Keratinocyte (primary cell): ENCODE measurements around the gene RBM39. TPM values are rescaled to one million over a fixed set of nuclear protein-coding genes. Genes with fewer than 3 reads are reported as not detected.

Source experiments
- DNase-seq: peaks from one replicate; pipeline ENCODE4 v3.0.0-alpha.2; 2011; ENCODE audit warnings: low read depth, missing footprints, low spot score
- FAIRE-seq: peaks from 2 replicates; lab custom pipeline; 2011; peaks lifted over from hg19 to GRCh38; lab: Jason Lieb, UNC
- H2AFZ ChIP-seq: 2 replicates; pipeline ENCODE4 v1.6.0; 2012; ENCODE audit warnings: low read length, control low read depth, inconsistent platforms; ENCODE audit not compliant: control insufficient read depth
- H3K27ac ChIP-seq: 2 replicates; pipeline ENCODE4 v1.5.1; 2011; ENCODE audit warnings: low read length; ENCODE audit not compliant: control insufficient read depth, insufficient read depth
- H3K27me3 ChIP-seq: 3 replicates; pipeline ENCODE4 v1.6.0; 2011; ENCODE audit warnings: low read length; ENCODE audit not compliant: control insufficient read depth, insufficient read depth; ENCODE audit errors: extremely low read depth
- H3K36me3 ChIP-seq, 2 experiments: 2 replicates in 1 of 2; 3 replicates in 1 of 2; pipeline ENCODE4 v1.5.1; 2011; ENCODE audit warnings: low read length in 2 of 2, mild to moderate bottlenecking in 1 of 2; ENCODE audit not compliant: control insufficient read depth in 2 of 2, insufficient read depth in 2 of 2; ENCODE audit errors: extremely low read depth in 1 of 2
- H3K4me1 ChIP-seq: 3 replicates; pipeline ENCODE4 v1.5.1; 2011; ENCODE audit warnings: low read length; ENCODE audit not compliant: control insufficient read depth, insufficient read depth; ENCODE audit errors: extremely low read depth
- H3K4me2 ChIP-seq: 3 replicates; pipeline ENCODE4 v1.6.0; 2011; ENCODE audit warnings: low read depth, low read length; ENCODE audit not compliant: control insufficient read depth, insufficient read depth; ENCODE audit errors: extremely low read depth
- H3K4me3 ChIP-seq, 3 experiments: fragments of 200-600 bp in 1 of 3; sonication (generic) in 1 of 3; 2 replicates in 2 of 3; 3 replicates in 1 of 3; pipeline ENCODE4 v1.5.1; 2011 to 2016; ENCODE audit warnings: low read length in 3 of 3, mild to moderate bottlenecking in 3 of 3, control low read depth in 2 of 3, inconsistent platforms in 1 of 3, low read depth in 1 of 3, mixed read lengths in 1 of 3, mixed run types in 1 of 3, moderate library complexity in 1 of 3; ENCODE audit not compliant: control insufficient read depth in 2 of 3, insufficient read depth in 2 of 3; ENCODE audit errors: extremely low read depth in 1 of 3
- H3K79me2 ChIP-seq: 2 replicates; pipeline ENCODE4 v1.6.0; 2012; ENCODE audit warnings: low read length; ENCODE audit not compliant: control insufficient read depth, insufficient read depth
- H3K9ac ChIP-seq: 3 replicates; pipeline ENCODE4 v1.6.0; 2011; ENCODE audit warnings: low read length; ENCODE audit not compliant: control insufficient read depth, insufficient read depth; ENCODE audit errors: extremely low read depth
- H3K9me1 ChIP-seq: 3 replicates; pipeline ENCODE4 v1.6.0; 2011; ENCODE audit warnings: low read length; ENCODE audit not compliant: control insufficient read depth, insufficient read depth; ENCODE audit errors: extremely low read depth
- H3K9me3 ChIP-seq: 2 replicates; pipeline ENCODE4 v1.5.1; 2012; ENCODE audit warnings: low read depth, low read length; ENCODE audit not compliant: control insufficient read depth
- H4K20me1 ChIP-seq: 3 replicates; pipeline ENCODE4 v1.6.0; 2011; ENCODE audit warnings: low read length; ENCODE audit not compliant: control insufficient read depth, insufficient read depth; ENCODE audit errors: extremely low read depth
- CTCF ChIP-seq, 3 experiments: IDR thresholded peaks in 1 of 3; conservative IDR thresholded peaks in 1 of 3; optimal IDR thresholded peaks in 1 of 3; 2 replicates in 2 of 3; 3 replicates in 1 of 3; pipeline versions ENCODE3 to v1.5.1; 2011; ENCODE audit warnings: low read length in 3 of 3, mild to moderate bottlenecking in 3 of 3, moderate library complexity in 2 of 3, control low read depth in 1 of 3, inconsistent platforms in 1 of 3; ENCODE audit not compliant: insufficient read depth in 2 of 3; ENCODE audit errors: extremely low read depth in 1 of 3
- EZH2 ChIP-seq: IDR thresholded peaks from one replicate; pipeline ENCODE4 v1.6.1; 2012; ENCODE audit warnings: inconsistent platforms, mild to moderate bottlenecking, low read length, moderate library complexity
- dilution Hi-C: fragments of 300-500 bp; cut with MboI; formaldehyde crosslinking; loops from one replicate; pipeline ENCODE4 v1.7.0; 2020; ENCODE audit warnings: low sequenced_read_pairs; ENCODE audit not compliant: extremely low pct_ligation_motif_present
- polyA plus RNA-seq, 5 experiments: library from polyadenylated mRNA; depleted of rRNA in 3 of 5; stranded (reverse) in 3 of 5; stranded (forward) in 1 of 5; unstranded in 1 of 5; fragments of >200 nt; gene quantifications; 1 replicate in 1 of 5; 2 replicates in 3 of 5; 3 replicates in 1 of 5; pipeline versions ENCODE4 v1.2.1 to v1.2.3, GENCODE V29; 2011 to 2012; ENCODE audit warnings: missing spikeins in 2 of 5, low read depth in 1 of 5, low replicate concordance in 1 of 5

Gene RBM39
- polyA plus RNA-seq, 1 donor (not counting 4 experiments of a cell fraction or from before 2014, with no cell fraction given) = 146 TPM

- peak overlapping the region; percentile 76 for H2AFZ ChIP-seq
- no peak for TF ChIP-seq EZH2
- no peak for TF ChIP-seq CTCF (optimal IDR thresholded peaks at IDR 0.05 in 1 of 3, IDR thresholded peaks at IDR 0.05 in 1 of 3, conservative IDR thresholded peaks at IDR 0.05 in 1 of 3; ENCODE audit: extremely low read depth in 1 of 3, insufficient read depth in 2 of 3, low read length in 3 of 3)
- DNase-seq = no peak
- H3K79me2 ChIP-seq = peaks cover 60% of the 10 kb centered on the region
- H3K27me3 ChIP-seq = no peaks in the 10 kb centered on the region
- H3K9ac ChIP-seq = peak overlapping the region; percentile 96
- H3K4me2 ChIP-seq = peak overlapping the region; percentile 99
- no peaks in the 10 kb centered on the region for H3K9me1 ChIP-seq
- peaks cover 36% of the 10 kb centered on the region for H3K4me1 ChIP-seq
- no peaks in the 10 kb centered on the region for H3K9me3 ChIP-seq
- no peak for FAIRE-seq
- peaks cover 26% of the 10 kb centered on the region for H4K20me1 ChIP-seq
- H3K4me3 ChIP-seq = peak overlapping the region; percentile 77 to 89 (median 77)
- dilution Hi-C loops = no loop called here
- H3K36me3 ChIP-seq = no peaks in the 10 kb centered on the region
- H3K27ac ChIP-seq = peak overlapping the region; percentile 92
Measured at GRCh38 chr20:35663516-35664465, 78.3 kb downstream of the RBM39 start.

- dilution Hi-C loops = no loop called here
- Histone ChIP-seq H3K27me3 (no peaks in the 10 kb centered on the region), H3K4me1 (peaks cover 36% of the 10 kb centered on the region), H3K9me3 (no peaks in the 10 kb centered on the region), H2AFZ (no peak overlapping the region), H4K20me1 (peaks cover 28% of the 10 kb centered on the region), H3K4me2 (peak overlapping the region; percentile 99), H3K79me2 (peaks cover 71% of the 10 kb centered on the region), H3K4me3 (peak overlapping the region; percentile 77 to 89 (median 77)), H3K9ac (peak overlapping the region; percentile 96), H3K9me1 (no peaks in the 10 kb centered on the region), H3K27ac (peak overlapping the region; percentile 92), H3K36me3 (no peaks in the 10 kb centered on the region)
- DNase-seq = no peak
- FAIRE-seq = no peak
- TF ChIP-seq CTCF (optimal IDR thresholded peaks at IDR 0.05 in 1 of 3, IDR thresholded peaks at IDR 0.05 in 1 of 3, conservative IDR thresholded peaks at IDR 0.05 in 1 of 3; ENCODE audit: extremely low read depth in 1 of 3, insufficient read depth in 2 of 3, low read length in 3 of 3) = no peak
- no peak for TF ChIP-seq EZH2
Measured at GRCh38 chr20:35662551-35662950, 79.5 kb downstream of the RBM39 start.
